Right lobe of liver (tissue), 6 donors: ENCODE measurements around the gene ASCC1. TPM values are rescaled to one million over a fixed set of nuclear protein-coding genes. Genes with fewer than 3 reads are reported as not detected.

Experiments used
- ATAC-seq, 4 donors: fragments of 200-7000 bp; cut with Tn5 transposase; one replicate each; pipeline ENCODE4 v1.9.1; 2020; ENCODE audit warnings: mild to moderate bottlenecking in 4 of 4, moderate library complexity in 4 of 4
- DNase-seq, 3 donors: peaks; one replicate each; pipeline ENCODE4 v3.0.0-alpha.2; 2020
- H3K27ac ChIP-seq, 3 donors: fragments of 200-600 bp; one replicate each; pipeline ENCODE4 v1.8.0; 2022
- H3K27me3 ChIP-seq, 2 donors: fragments of 200-600 bp; one replicate each; pipeline ENCODE4 v1.8.0; 2022
- H3K36me3 ChIP-seq, 4 donors: fragments of 200-600 bp; sonication (generic) in 1 of 4; one replicate each; pipeline versions ENCODE4 v1.5.1 to v1.8.0; 2017 to 2022; ENCODE audit warnings: control low read depth in 1 of 4
- H3K4me1 ChIP-seq, 4 donors: fragments of 200-600 bp; sonication (generic) in 1 of 4; one replicate each; pipeline versions ENCODE4 v1.5.1 to v1.8.0; 2017 to 2022; ENCODE audit warnings: control low read depth in 1 of 4
- H3K4me3 ChIP-seq, 3 donors: fragments of 200-600 bp; one replicate each; pipeline ENCODE4 v1.8.0; 2022
- H3K9me3 ChIP-seq, 4 donors: fragments of 200-600 bp; sonication (generic) in 1 of 4; one replicate each; pipeline versions ENCODE4 v1.5.1 to v1.8.0; 2017 to 2022; ENCODE audit warnings: control low read depth in 1 of 4
- CTCF ChIP-seq, 4 donors: fragments of 200-600 bp in 3 of 4; fragments of 450-650 bp in 1 of 4; IDR thresholded peaks; one replicate each; pipeline versions ENCODE4 v1.5.1 to v1.8.0; 2016 to 2022; ENCODE audit warnings: antibody characterized with exemption in 4 of 4, mild to moderate bottlenecking in 2 of 4
- POLR2A ChIP-seq: fragments of 450-650 bp; IDR thresholded peaks from one replicate; pipeline ENCODE4 v1.6.1; 2017; ENCODE audit warnings: antibody characterized with exemption, mild to moderate bottlenecking
- WGBS: methylation state at CpG from one replicate; pipeline ENCODE4 v1.1.6; 2018; ENCODE audit warnings: low coverage, low lambda C conversion rate; ENCODE audit not compliant: insufficient coverage; ENCODE audit errors: missing lambda C conversion rate; 5-methylcytosine and 5-hydroxymethylcytosine counted together
- intact Hi-C, 2 donors: fragments of 100-400 bp; cut with DNase I; formaldehyde crosslinking; loops; one replicate each; pipeline versions ENCODE4 v1.11.2 to v1.14.1; 2022
- total RNA-seq, 6 experiments: library from RNA; depleted of rRNA in 2 of 6; stranded (reverse); fragments of >200 nt in 2 of 6; fragmentation: NEBNext Ultra II Directional in 3 of 6; extraction: Animal tissue kit (Norgen Biotek cat#: 25700) in 3 of 6; gene quantifications; one replicate each; pipeline versions ENCODE4 v1.1.0 to v1.2.4, GENCODE V29; 2016 to 2023
- donor health status: DM: no; HTN: yes; CAD: no.
- donor health status: DM: no; HTN: no; CAD: no.
- donor health status: DM: no; HTN: no; CAD: no.
- donor health status: DM: no; HTN: yes; CAD: no.
- donor health status: DM: no; HTN: yes; CAD: no.

The ASCC1 gene
- total RNA-seq, 6 experiments from 2014 or later: 12.0 to 26.5 (median 14.5) TPM

- no peaks in the 10 kb centered on the region for H3K9me3 ChIP-seq
- H3K27ac ChIP-seq: peak overlapping the region in 1 of 3 donors; percentile 3
- WGBS: 52% methylated on average over 10 of the region's 14 CpGs
- DNase-seq (no peak), ATAC-seq (peak in 3 of 4 donors; percentile 40 to 45 (median 44))
- H3K4me1 ChIP-seq: peaks cover 0 to 15% (median 3%) of the 10 kb centered on the region in 4 donors
- intact Hi-C loops: no loop called here
- H3K36me3 ChIP-seq: no peaks in the 10 kb centered on the region
- H3K27me3 ChIP-seq: peaks cover 0 to 14% of the 10 kb centered on the region in 2 donors
- H3K4me3 ChIP-seq: no peak overlapping the region
- no peak for TF ChIP-seq POLR2A
- TF ChIP-seq CTCF (IDR thresholded peaks at IDR 0.05): no peak
These were observed 127.0 kb downstream of the ASCC1 start for GRCh38 chr10:72088889-72089575.

- Histone ChIP-seq H3K4me3 (peak within 1 kb of the TSS; percentile 6 to 39 (median 25)), H3K27ac (peak within 1 kb of the TSS in 1 of 3 donors; percentile 18), H3K36me3 (no peaks in the 10 kb centered on the region), H3K27me3 (peaks cover 0 to 14% of the 10 kb centered on the region in 2 donors), H3K9me3 (no peaks in the 10 kb centered on the region), H3K4me1 (peaks cover 0 to 15% (median 3%) of the 10 kb centered on the region in 4 donors)
- ATAC-seq (peak in 3 of 4 donors; percentile 17 to 37 (median 30)), DNase-seq (no peak)
- intact Hi-C loops: no loop called here
- WGBS: 10% methylated on average over 21 of the region's 65 CpGs
- TF ChIP-seq POLR2A (no peak), CTCF (IDR thresholded peaks at IDR 0.05) (no peak)
These were observed 127.8 kb downstream of the ASCC1 start, which contains the start of gene SPOCK2 for GRCh38 chr10:72087969-72088888. SPOCK2 (minus strand) TSS chr10:72088551; CDS start chr10:72088328, 223 bp downstream.

- TF ChIP-seq CTCF (IDR thresholded peaks at IDR 0.05) (no peak), POLR2A (no peak)
- Histone ChIP-seq H3K27ac (peak overlapping the region in 1 of 3 donors; percentile 18), H3K4me3 (peak overlapping the region; percentile 6 to 39 (median 25)), H3K4me1 (peaks cover 0 to 15% (median 3%) of the 10 kb centered on the region in 4 donors), H3K9me3 (no peaks in the 10 kb centered on the region), H3K36me3 (no peaks in the 10 kb centered on the region), H3K27me3 (peaks cover 0 to 14% of the 10 kb centered on the region in 2 donors)
- WGBS: 5% methylated on average over 6 of the region's 50 CpGs
- DNase-seq: no peak
- peak in 3 of 4 donors; percentile 29 to 40 (median 37) for ATAC-seq
- intact Hi-C loops: no loop called here
These were observed 128.6 kb downstream of the ASCC1 start for GRCh38 chr10:72087392-72087968.
